OCI-LY3 (cell line): ENCODE data around the gene WAPL.
"Not testable (repeated sequence)": the region's sequence is repeated elsewhere in the genome, so short reads cannot be mapped to it uniquely, and the experiment has no call there.

Source experiments
- H2AFZ ChIP-seq: fragments of 200-600, 300-600 bp; shearing (Covaris generic); 2 replicates; pipeline ENCODE4 v1.6.0; 2014; ENCODE audit warnings: antibody characterized with exemption, low read depth, low read length
- H3K27ac ChIP-seq: fragments of 200-600, 300-600 bp; sonication (generic); 2 replicates; pipeline ENCODE4 v1.5.1; 2014; ENCODE audit warnings: mild to moderate bottlenecking, low read length, moderate library complexity, mixed read lengths
- H3K27me3 ChIP-seq: fragments of 200-600, 300-600 bp; sonication (generic); 2 replicates; pipeline ENCODE4 v1.6.1; 2014; ENCODE audit warnings: low read depth, low read length, mixed read lengths
- H3K36me3 ChIP-seq: fragments of 200-600, 300-600 bp; sonication (generic); replicated peaks from 2 replicates; pipeline ENCODE3; 2014; ENCODE audit warnings: low read depth, low read length, mixed read lengths
- H3K4me1 ChIP-seq: fragments of 300-600, 200-600 bp; sonication (generic); 2 replicates; pipeline ENCODE4 v1.6.1; 2014; ENCODE audit warnings: low read length, mixed read lengths
- H3K4me2 ChIP-seq: fragments of 200-600, 300-600 bp; sonication (generic); 2 replicates; pipeline ENCODE4 v1.6.1; 2014; ENCODE audit warnings: low read length, mixed read lengths
- H3K4me3 ChIP-seq: fragments of 300-600, 200-600 bp; sonication (generic); 2 replicates; pipeline ENCODE4 v1.5.1; 2014; ENCODE audit warnings: antibody characterized with exemption, mild to moderate bottlenecking, low read length, moderate library complexity
- H3K79me2 ChIP-seq: fragments of 300-600, 200-600 bp; shearing (Covaris generic); 2 replicates; pipeline ENCODE4 v1.6.1; 2014; ENCODE audit warnings: mild to moderate bottlenecking, low read length, mixed read lengths
- H3K9ac ChIP-seq: fragments of 300-600, 200-600 bp; shearing (Covaris generic); 2 replicates; pipeline ENCODE4 v1.6.0; 2014; ENCODE audit warnings: mild to moderate bottlenecking, low read length, moderate library complexity
- H3K9me3 ChIP-seq: fragments of 200-600, 300-600 bp; shearing (Covaris generic); 2 replicates; pipeline ENCODE4 v1.6.1; 2014; ENCODE audit warnings: low read length, mixed read lengths; ENCODE audit not compliant: insufficient read depth
- H4K20me1 ChIP-seq: fragments of 200-600, 300-600 bp; sonication (generic); 2 replicates; pipeline ENCODE4 v1.6.1; 2016; ENCODE audit warnings: low read length, mixed read lengths; ENCODE audit not compliant: insufficient read depth
- EZH2phosphoT487 ChIP-seq: fragments of 200-600 bp; shearing (Covaris generic); IDR thresholded peaks from 2 replicates; pipeline ENCODE4 v1.6.1; 2018; ENCODE audit warnings: antibody characterized with exemption, mixed run types, low read depth
- TF ChIP-seq, protein P1 (sequence below): fragments of 200-600, 300-600 bp; sonication (generic); IDR thresholded peaks from 2 replicates; pipeline ENCODE4 v1.5.1; 2014; ENCODE audit warnings: antibody characterized with exemption, low read length, low read depth

The WAPL gene

DNA sequence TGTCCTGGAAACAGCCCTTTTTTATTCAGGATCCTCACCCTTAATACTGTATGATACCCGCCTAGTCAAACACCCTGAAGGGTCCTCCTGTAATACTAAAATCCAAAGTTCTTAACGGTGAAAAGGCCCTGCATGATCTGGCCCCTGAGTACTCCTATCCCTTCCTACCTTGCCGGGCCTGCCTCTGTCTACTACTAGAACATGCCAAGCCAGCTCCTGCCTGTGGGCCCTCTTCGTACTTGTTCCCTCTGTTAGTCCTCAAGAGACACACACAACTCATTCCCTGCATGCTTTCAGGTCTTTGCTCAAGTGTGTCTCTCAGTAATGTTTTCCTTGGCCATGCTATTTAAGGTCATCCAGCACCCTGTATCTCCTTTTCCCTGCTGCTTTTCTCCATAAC, 5.0 kb upstream of the WAPL start:
- no peak for TF ChIP-seq EZH2phosphoT487
- TF ChIP-seq, protein P1, sequence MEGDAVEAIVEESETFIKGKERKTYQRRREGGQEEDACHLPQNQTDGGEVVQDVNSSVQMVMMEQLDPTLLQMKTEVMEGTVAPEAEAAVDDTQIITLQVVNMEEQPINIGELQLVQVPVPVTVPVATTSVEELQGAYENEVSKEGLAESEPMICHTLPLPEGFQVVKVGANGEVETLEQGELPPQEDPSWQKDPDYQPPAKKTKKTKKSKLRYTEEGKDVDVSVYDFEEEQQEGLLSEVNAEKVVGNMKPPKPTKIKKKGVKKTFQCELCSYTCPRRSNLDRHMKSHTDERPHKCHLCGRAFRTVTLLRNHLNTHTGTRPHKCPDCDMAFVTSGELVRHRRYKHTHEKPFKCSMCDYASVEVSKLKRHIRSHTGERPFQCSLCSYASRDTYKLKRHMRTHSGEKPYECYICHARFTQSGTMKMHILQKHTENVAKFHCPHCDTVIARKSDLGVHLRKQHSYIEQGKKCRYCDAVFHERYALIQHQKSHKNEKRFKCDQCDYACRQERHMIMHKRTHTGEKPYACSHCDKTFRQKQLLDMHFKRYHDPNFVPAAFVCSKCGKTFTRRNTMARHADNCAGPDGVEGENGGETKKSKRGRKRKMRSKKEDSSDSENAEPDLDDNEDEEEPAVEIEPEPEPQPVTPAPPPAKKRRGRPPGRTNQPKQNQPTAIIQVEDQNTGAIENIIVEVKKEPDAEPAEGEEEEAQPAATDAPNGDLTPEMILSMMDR: no peak
- Histone ChIP-seq H3K4me3 (no peak overlapping the region), H3K27me3 (no peaks in the 10 kb centered on the region), H3K4me2 (no peak overlapping the region), H3K36me3 (no peaks in the 10 kb centered on the region), H3K9ac (no peak overlapping the region), H2AFZ (no peak overlapping the region), H3K4me1 (peaks cover 9% of the 10 kb centered on the region), H4K20me1 (no peaks in the 10 kb centered on the region), H3K79me2 (peaks cover 21% of the 10 kb centered on the region), H3K27ac (no peak overlapping the region), H3K9me3 (no peaks in the 10 kb centered on the region)

DNA sequence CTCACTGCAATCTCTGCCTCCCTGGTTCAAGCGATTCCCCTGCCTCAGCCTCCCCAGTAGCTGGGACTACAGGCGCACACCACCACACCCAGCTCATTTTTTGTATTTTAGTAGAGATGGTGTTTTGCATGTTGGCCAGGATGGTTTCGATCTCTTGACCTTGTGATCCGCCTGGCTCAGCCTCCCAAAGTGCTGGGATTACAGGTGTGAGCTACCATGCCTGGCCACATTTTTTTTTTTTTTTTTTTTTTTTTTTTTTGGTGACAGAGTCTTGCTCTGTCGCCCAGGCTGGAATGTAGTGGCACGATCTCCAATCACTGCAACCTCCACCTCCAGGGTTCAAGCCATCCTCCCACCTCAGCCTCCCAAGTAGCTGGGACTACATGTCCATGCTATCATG, 4.1 kb upstream of the WAPL start:
- not testable (repeated sequence) for H3K4me1 ChIP-seq, H3K9ac ChIP-seq, H3K27me3 ChIP-seq, H3K27ac ChIP-seq, H3K36me3 ChIP-seq, H4K20me1 ChIP-seq, H2AFZ ChIP-seq, H3K4me3 ChIP-seq, H3K4me2 ChIP-seq, H3K9me3 ChIP-seq
- H3K79me2 ChIP-seq: peaks cover 30% of the 10 kb centered on the region

GRCh38 chr10:86524225-86524962, 2.8 kb upstream of the WAPL start:
- no peaks in the 10 kb centered on the region for H3K9me3 ChIP-seq
- H4K20me1 ChIP-seq: peaks cover 5% of the 10 kb centered on the region
- no peak for TF ChIP-seq EZH2phosphoT487
- TF ChIP-seq, protein P1: no peak
- no peak overlapping the region for H3K4me3 ChIP-seq
- no peak overlapping the region for H3K9ac ChIP-seq
- no peak overlapping the region for H2AFZ ChIP-seq
- peaks cover 3% of the 10 kb centered on the region for H3K36me3 ChIP-seq
- H3K4me2 ChIP-seq: no peak overlapping the region
- no peaks in the 10 kb centered on the region for H3K27me3 ChIP-seq
- no peak overlapping the region for H3K27ac ChIP-seq
- H3K4me1 ChIP-seq: peaks cover 17% of the 10 kb centered on the region
- peaks cover 43% of the 10 kb centered on the region for H3K79me2 ChIP-seq

GRCh38 chr10:86523348-86523747, 1.8 kb upstream of the WAPL start:
- H3K36me3 ChIP-seq: peaks cover 8% of the 10 kb centered on the region
- no peaks in the 10 kb centered on the region for H3K9me3 ChIP-seq
- H3K4me3 ChIP-seq: no peak overlapping the region
- peaks cover 20% of the 10 kb centered on the region for H3K4me1 ChIP-seq
- peaks cover 11% of the 10 kb centered on the region for H4K20me1 ChIP-seq
- H2AFZ ChIP-seq: no peak overlapping the region
- H3K9ac ChIP-seq: no peak overlapping the region
- no peak overlapping the region for H3K27ac ChIP-seq
- TF ChIP-seq EZH2phosphoT487: no peak
- TF ChIP-seq, protein P1: no peak
- peaks cover 53% of the 10 kb centered on the region for H3K79me2 ChIP-seq
- peak overlapping the region; percentile 90 for H3K4me2 ChIP-seq
- no peaks in the 10 kb centered on the region for H3K27me3 ChIP-seq
